GM19328 (cell line): ENCODE results near the gene KRT4.
"Not testable (repeated sequence)": the region's sequence is repeated elsewhere in the genome, so short reads cannot be mapped to it uniquely, and the experiment has no call there.

Experiments
- ATAC-seq: cut with Tn5 transposase; IDR thresholded peaks from one replicate; pipeline ENCODE4 v1.9.1; 2021; ENCODE audit warnings: mild to moderate bottlenecking, moderate library complexity; ENCODE audit not compliant: unreplicated experiment

The KRT4 gene

DNA sequence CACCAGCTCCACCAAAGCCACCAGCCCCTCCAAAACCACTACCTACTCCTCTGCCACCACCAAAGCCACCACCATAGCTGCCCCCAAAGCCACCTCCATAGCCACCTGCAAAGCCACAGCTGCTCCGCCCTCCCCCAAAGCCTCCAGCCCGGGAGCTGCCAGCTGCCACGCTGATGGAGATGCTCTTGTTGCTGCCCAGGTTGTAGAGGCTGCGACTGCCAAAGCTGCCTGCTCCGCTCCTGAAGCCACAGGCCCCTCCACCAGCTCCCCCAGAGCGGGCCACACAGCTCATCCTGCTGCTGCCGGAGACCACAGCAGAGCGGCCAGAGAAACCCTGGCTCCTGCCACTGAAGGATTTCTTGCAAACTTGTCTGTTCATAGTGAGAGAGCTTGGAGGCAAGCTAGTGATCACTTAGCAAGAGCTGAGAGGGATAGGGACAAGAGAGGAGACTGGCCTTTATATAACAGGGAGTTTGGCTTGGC, 37.0 kb downstream of the KRT4 start, which contains the start of gene KRT76:
Gene KRT76 (minus strand): TSS at position 433 of the 483 bp plus-strand sequence. CDS start 54 bp downstream, at position 379.
- ATAC-seq: no peak

GRCh38 chr12:52776435-52776834, 37.5 kb downstream of the KRT4 start:
- ATAC-seq: no peak

- no peak for ATAC-seq
Observed at GRCh38 chr12:52774629-52775250, 39.2 kb downstream of the KRT4 start.

GRCh38 chr12:52772772-52773171, 41.1 kb downstream of the KRT4 start:
- no peak for ATAC-seq

DNA sequence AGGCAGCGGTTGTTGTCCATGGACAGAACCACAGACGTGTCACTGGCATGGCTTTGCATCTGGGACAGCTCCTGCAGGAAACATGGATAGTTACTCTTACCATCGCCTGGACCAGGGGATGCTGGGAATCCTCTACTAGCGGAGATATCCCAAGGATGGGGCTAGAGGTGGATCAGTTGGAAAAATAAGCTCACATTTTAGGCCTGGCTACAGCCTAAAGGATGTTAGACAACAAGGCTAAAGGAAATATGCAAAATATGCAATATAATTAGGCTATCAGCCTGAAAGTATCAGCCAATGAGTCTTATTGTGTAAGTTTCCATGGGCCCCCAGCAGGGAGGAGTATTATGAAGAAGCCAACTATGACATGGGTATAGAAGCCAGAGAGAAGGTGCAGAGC, 41.7 kb downstream of the KRT4 start:
- no peak for ATAC-seq

DNA sequence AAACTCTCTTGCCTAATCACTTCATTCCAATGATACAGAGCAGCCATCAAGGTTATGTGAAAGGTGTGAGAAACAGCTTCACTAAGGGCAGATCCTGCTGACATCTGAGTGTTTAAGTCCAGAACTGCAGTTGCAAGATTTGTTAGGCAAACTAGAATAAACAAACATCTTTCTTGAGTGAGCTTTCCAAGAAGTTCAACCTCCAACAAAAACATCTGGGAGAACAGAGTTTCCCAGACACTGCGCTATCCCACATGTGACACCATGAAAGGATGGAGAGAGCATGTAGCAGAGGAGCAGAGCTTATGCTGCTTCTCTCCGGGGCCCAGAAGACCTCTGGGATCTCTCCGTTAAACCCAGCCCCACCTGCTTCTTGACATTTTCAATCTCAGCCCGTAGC, 42.4 kb downstream of the KRT4 start:
- no peak for ATAC-seq

GRCh38 chr12:52771088-52771487, 42.8 kb downstream of the KRT4 start:
- no peak for ATAC-seq

- no peak for ATAC-seq
Observed at GRCh38 chr12:52769946-52770345, 44.0 kb downstream of the KRT4 start.

DNA sequence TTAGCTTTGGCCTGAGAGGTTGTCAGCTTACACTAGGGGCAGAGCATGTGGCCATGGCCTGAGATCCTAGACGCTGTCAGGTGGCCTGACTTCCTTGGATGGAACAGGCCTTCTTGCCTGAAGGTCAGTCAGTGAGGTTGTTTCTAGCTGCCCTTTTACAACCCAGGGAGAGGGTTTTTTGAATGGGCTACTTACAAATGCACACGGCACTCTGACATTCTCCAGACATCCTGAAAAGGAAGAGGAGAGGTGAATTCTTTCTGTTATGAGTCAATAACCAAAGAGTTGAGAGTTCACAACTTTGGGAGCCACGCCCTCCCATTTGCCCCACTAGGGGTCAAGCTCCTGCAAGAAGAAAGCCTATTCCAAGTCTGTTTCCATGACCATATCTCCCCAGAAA, 44.6 kb downstream of the KRT4 start:
- ATAC-seq: no peak

DNA sequence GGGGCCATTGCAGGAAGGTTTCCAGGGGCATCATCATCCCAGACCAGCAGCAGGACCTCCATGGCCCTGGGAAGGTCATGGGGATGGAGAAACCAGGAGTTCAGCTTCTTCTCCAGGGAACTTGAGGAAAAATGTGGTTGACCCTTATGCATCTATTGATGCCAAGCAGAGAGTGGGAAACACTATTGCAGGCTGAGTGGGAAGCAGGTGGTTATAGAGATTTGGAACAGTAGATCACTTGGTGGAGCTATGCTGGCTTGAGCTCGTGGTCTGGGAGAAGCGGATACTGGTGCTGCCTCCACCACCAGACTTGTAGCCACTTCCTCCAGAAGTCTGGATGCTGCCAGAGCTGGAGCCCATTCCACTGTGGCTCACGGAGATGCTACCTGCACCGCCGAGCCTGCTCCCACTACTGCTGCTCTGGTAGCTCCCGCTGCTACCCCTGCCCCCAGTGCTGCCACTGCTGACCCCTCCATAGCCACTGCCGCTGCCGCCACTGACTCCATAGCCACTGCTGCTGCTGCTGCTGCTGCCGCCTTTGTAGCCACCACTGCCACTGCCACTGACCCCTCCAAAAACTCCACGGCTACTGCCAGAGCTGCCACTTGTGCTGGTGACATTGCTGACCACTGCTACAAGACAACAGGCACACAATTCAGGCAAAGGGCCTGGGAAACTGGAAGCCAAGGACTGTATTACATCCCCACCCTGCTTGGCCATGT, 45.3 kb downstream of the KRT4 start:
- no peak for ATAC-seq

DNA sequence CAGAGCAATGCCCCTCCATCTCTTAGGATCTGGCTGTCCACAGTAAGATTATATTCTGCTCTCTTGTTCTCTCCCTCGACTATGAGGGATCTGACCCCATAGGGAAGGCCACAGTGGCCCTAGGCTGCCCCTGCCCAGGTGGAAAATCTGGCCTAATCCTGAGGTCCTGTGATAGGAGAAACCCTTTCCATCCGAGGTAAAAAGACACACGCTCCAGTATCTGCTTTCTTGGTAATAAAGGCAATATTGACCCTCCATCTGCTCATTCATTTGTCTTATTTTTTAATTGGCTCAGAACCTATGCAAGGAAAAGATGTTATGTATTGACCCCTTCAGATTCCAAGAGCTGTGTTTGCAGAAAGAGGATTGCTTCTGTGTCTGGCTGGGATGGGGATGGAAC, 46.5 kb downstream of the KRT4 start:
- no peak for ATAC-seq

GRCh38 chr12:52767020-52767379, 46.9 kb downstream of the KRT4 start:
- ATAC-seq: no peak

- ATAC-seq: no peak
Observed at GRCh38 chr12:52766351-52767019, 47.4 kb downstream of the KRT4 start.

DNA sequence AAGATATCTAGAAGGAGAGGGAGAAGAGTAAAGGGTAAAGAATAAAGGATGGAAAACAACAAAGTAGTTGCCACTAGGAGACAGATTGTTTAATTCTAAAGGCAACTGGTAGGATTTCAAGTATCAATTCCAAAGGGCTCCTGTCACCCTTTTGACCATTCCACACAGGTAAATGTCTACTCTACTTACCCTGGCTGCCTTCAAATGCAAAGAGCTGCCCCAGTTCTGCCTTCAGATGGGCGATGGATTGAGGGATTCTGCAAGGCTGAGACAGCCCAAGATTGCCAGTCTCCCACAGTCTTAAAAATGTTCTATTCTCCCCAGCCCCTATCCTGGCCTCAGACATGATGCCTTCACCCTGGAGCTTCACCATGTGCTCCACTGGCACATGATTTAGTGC, 48.2 kb downstream of the KRT4 start:
- ATAC-seq: no peak

GRCh38 chr12:52763991-52764390, 49.9 kb downstream of the KRT4 start:
- no peak for ATAC-seq

- ATAC-seq: no peak
Observed at GRCh38 chr12:52763036-52763659, 50.8 kb downstream of the KRT4 start.

DNA sequence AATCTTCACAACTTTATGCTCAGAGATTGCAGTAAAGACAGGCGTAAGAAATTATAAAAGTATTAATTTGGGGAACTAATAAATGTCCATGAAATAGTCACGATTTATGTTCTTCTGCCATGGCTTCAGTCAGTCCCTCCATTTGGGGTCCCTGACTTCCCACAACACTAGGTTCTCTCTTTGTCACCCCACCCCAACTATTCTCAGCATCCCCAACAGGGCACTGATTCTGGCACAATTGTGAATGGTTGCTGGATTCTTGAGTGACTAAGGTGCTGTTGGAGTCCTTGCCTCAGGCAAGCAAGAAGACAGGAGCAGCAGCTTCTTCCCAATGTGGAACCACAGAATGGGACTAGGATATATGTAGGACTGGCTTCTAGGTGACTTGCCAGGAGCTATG, 52.1 kb downstream of the KRT4 start:
- no peak for ATAC-seq

GRCh38 chr12:52761218-52761617, 52.7 kb downstream of the KRT4 start:
- not testable (repeated sequence) for ATAC-seq

GRCh38 chr12:52760623-52761022, 53.3 kb downstream of the KRT4 start:
- no peak for ATAC-seq

- ATAC-seq: no peak
Observed at GRCh38 chr12:52759695-52760094, 54.2 kb downstream of the KRT4 start.

DNA sequence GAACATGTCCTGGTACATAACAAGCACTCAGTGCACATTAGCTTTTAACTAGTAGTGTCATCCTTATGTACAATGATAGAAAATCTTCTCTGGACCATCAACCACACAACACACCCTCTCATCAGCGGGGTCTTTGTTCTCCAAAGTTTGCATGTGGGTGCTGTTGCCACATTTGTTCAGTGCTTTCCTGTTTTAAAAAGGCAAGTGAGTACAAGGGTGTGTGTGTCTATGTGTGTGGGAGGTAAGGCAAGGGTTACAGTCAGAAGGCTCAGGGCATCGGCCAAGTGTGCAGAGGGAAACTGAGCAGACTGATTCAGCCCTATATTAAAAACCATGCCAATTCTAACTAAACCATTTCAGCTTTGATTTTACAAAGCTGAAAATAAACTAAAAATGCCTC, 54.7 kb downstream of the KRT4 start:
- ATAC-seq: no peak
